DND-41 (cell line): Measurements from ENCODE around the gene KCNMA1.

ENCODE experiments used
- ATAC-seq: fragments of 200-7000 bp; cut with Tn5 transposase; 3 replicates; pipeline ENCODE4 v1.9.1; 2021; ENCODE audit warnings: low read depth; ENCODE audit not compliant: insufficient read depth
- DNase-seq: peaks from one replicate; pipeline ENCODE4 v3.0.0-alpha.2; 2020
- H2AFZ ChIP-seq: 2 replicates; pipeline ENCODE4 v1.6.0; 2012; ENCODE audit warnings: low read depth, low read length
- H3K27ac ChIP-seq: 2 replicates; pipeline ENCODE4 v1.5.1; 2012; ENCODE audit warnings: low read length, inconsistent platforms
- H3K27me3 ChIP-seq: fragments of 200-600 bp; sonication (generic); 2 replicates; pipeline ENCODE4 v1.6.0; 2012; ENCODE audit warnings: low read length, mild to moderate bottlenecking, inconsistent platforms; ENCODE audit not compliant: insufficient read depth, poor library complexity
- H3K36me3 ChIP-seq: 2 replicates; pipeline ENCODE4 v1.5.1; 2012; ENCODE audit warnings: low read length, inconsistent platforms; ENCODE audit not compliant: insufficient read depth
- H3K4me1 ChIP-seq: 2 replicates; pipeline ENCODE4 v1.5.1; 2012; ENCODE audit warnings: mild to moderate bottlenecking, low read length; ENCODE audit not compliant: insufficient read depth
- H3K4me2 ChIP-seq: 2 replicates; pipeline ENCODE4 v1.6.0; 2012; ENCODE audit warnings: mild to moderate bottlenecking, moderate library complexity, low read length, inconsistent platforms; ENCODE audit not compliant: insufficient read depth
- H3K4me3 ChIP-seq, 2 experiments: fragments of 200-600 bp in 1 of 2; shearing (Covaris generic) in 1 of 2; 2 replicates each; pipeline ENCODE4 v1.5.1; 2012 to 2016; ENCODE audit warnings: inconsistent platforms in 2 of 2, low read length in 2 of 2, mild to moderate bottlenecking in 2 of 2, low read depth in 1 of 2, moderate library complexity in 1 of 2
- H3K79me2 ChIP-seq: 2 replicates; pipeline ENCODE4 v1.6.0; 2012; ENCODE audit warnings: low read length, inconsistent platforms; ENCODE audit not compliant: insufficient read depth
- H3K9ac ChIP-seq: 2 replicates; pipeline ENCODE4 v1.6.0; 2012; ENCODE audit warnings: low read depth, mild to moderate bottlenecking, inconsistent platforms, low read length, moderate library complexity
- H3K9me3 ChIP-seq: 2 replicates; pipeline ENCODE4 v1.5.1; 2012; ENCODE audit warnings: low read length, moderate library complexity, mild to moderate bottlenecking, inconsistent platforms; ENCODE audit not compliant: insufficient read depth, severe bottlenecking
- H4K20me1 ChIP-seq: 2 replicates; pipeline ENCODE4 v1.6.0; 2012; ENCODE audit warnings: low read length; ENCODE audit not compliant: insufficient read depth
- CTCF ChIP-seq: IDR thresholded peaks from 2 replicates; pipeline ENCODE4 v1.5.1; 2012; ENCODE audit warnings: borderline replicate concordance, low read length, moderate library complexity, mild to moderate bottlenecking; ENCODE audit not compliant: poor library complexity, severe bottlenecking; ENCODE audit errors: extremely low read depth
- EZH2 ChIP-seq: IDR thresholded peaks from 3 replicates; pipeline ENCODE4 v1.6.1; 2012; ENCODE audit warnings: borderline replicate concordance, low read depth, mild to moderate bottlenecking, moderate library complexity, low read length, inconsistent platforms; ENCODE audit not compliant: severe bottlenecking

The KCNMA1 gene

GRCh38 chr10:77104459-77104980, 533.1 kb downstream of the KCNMA1 start:
- Histone ChIP-seq H3K4me2 (no peak overlapping the region), H3K27me3 (no peaks in the 10 kb centered on the region), H3K79me2 (no peaks in the 10 kb centered on the region), H3K4me1 (no peaks in the 10 kb centered on the region), H3K27ac (no peak overlapping the region), H3K9me3 (no peaks in the 10 kb centered on the region), H4K20me1 (no peaks in the 10 kb centered on the region), H3K36me3 (no peaks in the 10 kb centered on the region), H2AFZ (no peak overlapping the region), H3K4me3 (no peak overlapping the region), H3K9ac (no peak overlapping the region)
- TF ChIP-seq CTCF (no peak), EZH2 (no peak)
- DNase-seq, result no peak
- ATAC-seq, result no peak

- no peaks in the 10 kb centered on the region for H3K27me3 ChIP-seq
- no peaks in the 10 kb centered on the region for H3K36me3 ChIP-seq
- TF ChIP-seq CTCF, result no peak
- no peaks in the 10 kb centered on the region for H4K20me1 ChIP-seq
- ATAC-seq (no peak), DNase-seq (no peak)
- no peak overlapping the region for H3K4me2 ChIP-seq
- no peak overlapping the region for H3K9ac ChIP-seq
- H3K4me3 ChIP-seq, result no peak overlapping the region
- no peak overlapping the region for H3K27ac ChIP-seq
- H3K9me3 ChIP-seq, result no peaks in the 10 kb centered on the region
- no peak overlapping the region for H2AFZ ChIP-seq
- H3K4me1 ChIP-seq, result no peaks in the 10 kb centered on the region
- no peaks in the 10 kb centered on the region for H3K79me2 ChIP-seq
Observed at GRCh38 chr10:77103213-77103612, 534.4 kb downstream of the KCNMA1 start.

- Histone ChIP-seq H3K79me2 (no peaks in the 10 kb centered on the region), H3K27ac (no peak overlapping the region), H3K27me3 (no peaks in the 10 kb centered on the region), H2AFZ (no peak overlapping the region), H3K4me2 (no peak overlapping the region), H3K9me3 (no peaks in the 10 kb centered on the region), H3K36me3 (no peaks in the 10 kb centered on the region), H3K9ac (no peak overlapping the region), H4K20me1 (no peaks in the 10 kb centered on the region), H3K4me3 (no peak overlapping the region), H3K4me1 (no peaks in the 10 kb centered on the region)
- no peak for TF ChIP-seq EZH2
- no peak for TF ChIP-seq CTCF
- DNase-seq (no peak), ATAC-seq (no peak)
Observed at GRCh38 chr10:77101341-77101740, 536.3 kb downstream of the KCNMA1 start.

GRCh38 chr10:77099136-77099535, 538.5 kb downstream of the KCNMA1 start:
- DNase-seq (no peak), ATAC-seq (no peak)
- no peaks in the 10 kb centered on the region for H3K27me3 ChIP-seq
- H3K27ac ChIP-seq, result no peak overlapping the region
- H3K9me3 ChIP-seq, result no peaks in the 10 kb centered on the region
- H3K79me2 ChIP-seq, result no peaks in the 10 kb centered on the region
- no peaks in the 10 kb centered on the region for H4K20me1 ChIP-seq
- no peak overlapping the region for H3K4me2 ChIP-seq
- H2AFZ ChIP-seq, result no peak overlapping the region
- no peak overlapping the region for H3K9ac ChIP-seq
- no peak for TF ChIP-seq EZH2
- no peak for TF ChIP-seq CTCF
- H3K36me3 ChIP-seq, result no peaks in the 10 kb centered on the region
- no peaks in the 10 kb centered on the region for H3K4me1 ChIP-seq
- H3K4me3 ChIP-seq, result no peak overlapping the region
